HAP-1 (cell line): ENCODE data around the gene RFTN1.

Source experiments
- DNase-seq, 2 experiments: peaks; one replicate each; pipeline ENCODE4 v3.0.0-alpha.2; 2016 to 2020; ENCODE audit warnings: low spot score in 2 of 2
- H3K27me3 ChIP-seq: fragments of 250-450 bp; sonication (Bioruptor Pico); 2 replicates; pipeline ENCODE4 v1.5.1; 2020; ENCODE audit warnings: low read depth, mild to moderate bottlenecking, moderate library complexity
- H3K36me3 ChIP-seq: fragments of 250-450 bp; sonication (Bioruptor Pico); replicated peaks from 2 replicates; pipeline ENCODE4 v1.5.1; 2020; ENCODE audit warnings: mild to moderate bottlenecking
- H3K4me1 ChIP-seq: fragments of 250-450 bp; sonication (Bioruptor Pico); 2 replicates; pipeline ENCODE4 v1.5.1; 2020; ENCODE audit warnings: mild to moderate bottlenecking
- H3K4me3 ChIP-seq: fragments of 250-450 bp; sonication (Bioruptor Pico); 2 replicates; pipeline ENCODE4 v1.5.1; 2020; ENCODE audit warnings: mild to moderate bottlenecking, moderate library complexity
- H3K9me3 ChIP-seq: fragments of 250-450 bp; sonication (Bioruptor Pico); 2 replicates; pipeline ENCODE4 v1.5.1; 2020; ENCODE audit warnings: mild to moderate bottlenecking, moderate library complexity
- in situ Hi-C: fragments of 300-500 bp; cut with MboI; formaldehyde crosslinking; loops from 3 replicates; pipeline ENCODE4 v1.14.3; 2020; ENCODE audit warnings: low sequenced_read_pairs, inconsistent platforms, mixed read lengths

Gene RFTN1

DNA sequence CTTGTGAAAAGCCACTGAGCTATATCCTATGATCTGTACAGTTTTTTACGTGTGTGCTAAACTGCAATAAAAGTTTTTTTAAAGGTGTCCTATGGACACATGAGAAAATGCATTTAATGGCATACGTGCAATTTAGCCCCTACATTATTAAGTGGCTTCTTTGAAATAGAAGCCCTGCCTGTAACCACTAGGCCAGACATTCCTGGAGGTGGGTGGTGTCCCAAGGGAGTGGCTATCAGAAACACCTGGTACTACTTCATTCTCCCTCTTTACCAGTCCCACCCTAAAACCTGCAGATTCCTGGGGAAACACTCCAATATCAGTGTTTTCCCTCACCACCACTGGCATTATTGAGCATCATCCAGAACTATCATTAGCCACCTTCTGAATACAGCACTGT, 148.5 kb downstream of the RFTN1 start:
- Histone ChIP-seq H3K4me1 (no peaks in the 10 kb centered on the region), H3K27me3 (no peaks in the 10 kb centered on the region; the same call in 1 of the 2 replicates), H3K4me3 (no peak overlapping the region), H3K36me3 (no peaks in the 10 kb centered on the region), H3K9me3 (no peaks in the 10 kb centered on the region)
- in situ Hi-C loops, result no loop called here
- no peak for DNase-seq

DNA sequence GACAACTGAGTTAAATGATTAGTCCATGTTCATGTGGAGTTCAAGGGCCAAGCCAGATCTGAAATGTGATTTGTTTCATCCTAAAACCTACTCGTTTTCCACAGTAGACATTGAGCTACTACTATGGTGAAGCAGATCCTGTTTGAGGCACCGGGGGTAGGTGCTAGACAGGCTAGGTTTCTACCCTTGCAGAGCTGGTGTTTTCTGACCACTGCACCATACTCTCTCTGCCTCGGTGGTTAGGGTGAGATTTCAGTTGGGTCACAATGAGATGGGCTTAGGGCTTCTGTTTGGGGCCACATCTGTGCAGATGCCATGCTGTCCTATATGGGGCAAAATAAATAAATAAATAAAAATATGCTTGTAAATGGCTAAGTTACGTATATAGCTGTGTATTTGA, 149.2 kb downstream of the RFTN1 start:
- in situ Hi-C loops, result no loop called here
- H3K4me3 ChIP-seq, result no peak overlapping the region
- H3K9me3 ChIP-seq, result no peaks in the 10 kb centered on the region
- DNase-seq, result no peak
- H3K27me3 ChIP-seq, result no peaks in the 10 kb centered on the region
- no peaks in the 10 kb centered on the region for H3K36me3 ChIP-seq
- H3K4me1 ChIP-seq, result no peaks in the 10 kb centered on the region

- Histone ChIP-seq H3K4me1 (no peaks in the 10 kb centered on the region), H3K36me3 (no peaks in the 10 kb centered on the region), H3K27me3 (no peaks in the 10 kb centered on the region), H3K9me3 (no peaks in the 10 kb centered on the region), H3K4me3 (no peak overlapping the region)
- DNase-seq, result no peak
- in situ Hi-C loops, result no loop called here
These were observed 149.9 kb downstream of the RFTN1 start for GRCh38 chr3:16363636-16364035.

DNA sequence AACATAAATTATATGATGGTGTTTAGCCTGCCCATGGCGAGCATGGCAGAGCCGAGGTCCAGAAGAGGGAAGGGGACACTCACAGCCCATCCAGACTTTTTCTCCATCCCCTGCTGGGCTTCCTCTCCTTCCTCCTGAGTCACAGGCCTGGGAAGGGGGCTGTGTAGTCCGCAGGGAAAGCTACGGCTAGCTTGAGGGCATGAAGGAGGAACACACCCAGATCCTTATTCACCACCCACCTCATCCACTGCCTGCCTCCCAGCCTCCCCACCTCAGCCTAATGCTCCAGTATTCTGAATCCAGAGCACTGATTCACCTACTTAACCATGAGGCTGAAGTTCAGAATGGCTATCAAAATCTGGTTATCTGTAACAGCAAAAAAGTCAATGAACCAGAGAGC, 150.7 kb downstream of the RFTN1 start:
- Histone ChIP-seq H3K4me1 (no peaks in the 10 kb centered on the region), H3K4me3 (no peak overlapping the region), H3K27me3 (no peaks in the 10 kb centered on the region), H3K9me3 (no peaks in the 10 kb centered on the region), H3K36me3 (no peaks in the 10 kb centered on the region)
- no peak for DNase-seq
- in situ Hi-C loops, result no loop called here

DNA sequence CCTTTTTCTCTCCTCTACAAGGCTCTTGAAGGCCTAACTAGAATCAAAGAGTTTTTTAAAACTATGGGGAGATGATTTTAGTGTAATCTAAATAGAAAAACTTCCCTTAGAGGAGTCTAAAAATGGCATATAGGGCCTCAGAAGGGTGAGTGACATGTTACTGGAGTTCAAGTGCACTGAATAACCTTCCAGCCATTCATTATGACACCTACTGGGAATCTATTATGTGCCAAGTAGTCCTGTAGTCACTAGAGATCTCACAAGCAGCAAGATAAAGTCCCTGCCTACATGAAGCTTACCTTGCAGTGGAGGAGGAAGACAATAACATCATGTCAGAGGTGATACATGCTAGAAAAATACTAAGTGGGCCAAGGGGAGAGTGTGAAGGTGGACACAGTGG, 152.4 kb downstream of the RFTN1 start:
- Histone ChIP-seq H3K4me1 (no peaks in the 10 kb centered on the region), H3K36me3 (no peaks in the 10 kb centered on the region), H3K9me3 (no peaks in the 10 kb centered on the region), H3K4me3 (no peak overlapping the region), H3K27me3 (no peaks in the 10 kb centered on the region)
- DNase-seq, result no peak
- in situ Hi-C loops, result no loop called here

DNA sequence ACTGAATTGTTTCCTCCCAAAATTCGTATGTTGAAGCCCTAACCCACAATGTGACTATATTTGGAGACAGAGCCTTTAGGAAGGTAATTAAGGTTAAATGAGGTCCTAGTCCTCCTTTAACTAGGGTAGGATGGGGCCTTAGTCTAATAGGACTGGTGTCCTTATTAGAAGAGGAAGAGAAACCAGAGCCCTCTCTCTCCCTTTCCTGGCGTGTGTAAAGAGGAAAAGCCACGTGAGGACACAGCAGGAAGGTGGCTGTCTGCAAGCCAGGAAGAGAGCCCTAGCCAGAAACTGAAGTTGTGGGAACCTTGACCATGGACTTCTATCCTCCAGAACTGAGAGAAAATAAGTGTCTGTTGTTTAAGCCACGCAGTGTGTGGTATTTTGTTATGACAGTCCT, 154.2 kb downstream of the RFTN1 start:
- no peaks in the 10 kb centered on the region for H3K4me1 ChIP-seq
- no peaks in the 10 kb centered on the region for H3K27me3 ChIP-seq
- H3K36me3 ChIP-seq, result no peaks in the 10 kb centered on the region
- no peak overlapping the region for H3K4me3 ChIP-seq
- no peaks in the 10 kb centered on the region for H3K9me3 ChIP-seq
- DNase-seq, result no peak
- in situ Hi-C loops, result no loop called here

DNA sequence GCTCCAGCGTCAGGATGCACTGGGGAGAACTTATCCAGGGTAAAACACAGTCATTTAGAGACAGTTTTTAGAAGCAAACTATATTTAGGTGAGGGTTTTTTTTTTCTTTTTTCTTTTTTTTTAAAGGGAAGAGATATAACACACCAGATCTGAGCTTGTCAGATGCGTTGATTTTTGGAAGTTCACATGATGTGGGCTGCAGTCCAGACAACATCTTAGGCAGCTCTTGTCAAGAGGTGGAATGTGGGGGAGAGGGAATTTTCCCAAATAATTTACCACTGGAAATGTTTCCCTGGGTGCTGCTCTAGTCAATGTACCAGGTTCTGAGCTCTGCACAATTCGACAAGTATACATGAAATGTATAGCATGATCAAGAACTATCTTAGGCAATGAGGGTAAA, 155.2 kb downstream of the RFTN1 start:
- no peaks in the 10 kb centered on the region for H3K27me3 ChIP-seq
- H3K36me3 ChIP-seq, result no peaks in the 10 kb centered on the region
- H3K4me3 ChIP-seq, result no peak overlapping the region
- no peak for DNase-seq
- no peaks in the 10 kb centered on the region for H3K4me1 ChIP-seq
- H3K9me3 ChIP-seq, result no peaks in the 10 kb centered on the region
- in situ Hi-C loops, result no loop called here

DNA sequence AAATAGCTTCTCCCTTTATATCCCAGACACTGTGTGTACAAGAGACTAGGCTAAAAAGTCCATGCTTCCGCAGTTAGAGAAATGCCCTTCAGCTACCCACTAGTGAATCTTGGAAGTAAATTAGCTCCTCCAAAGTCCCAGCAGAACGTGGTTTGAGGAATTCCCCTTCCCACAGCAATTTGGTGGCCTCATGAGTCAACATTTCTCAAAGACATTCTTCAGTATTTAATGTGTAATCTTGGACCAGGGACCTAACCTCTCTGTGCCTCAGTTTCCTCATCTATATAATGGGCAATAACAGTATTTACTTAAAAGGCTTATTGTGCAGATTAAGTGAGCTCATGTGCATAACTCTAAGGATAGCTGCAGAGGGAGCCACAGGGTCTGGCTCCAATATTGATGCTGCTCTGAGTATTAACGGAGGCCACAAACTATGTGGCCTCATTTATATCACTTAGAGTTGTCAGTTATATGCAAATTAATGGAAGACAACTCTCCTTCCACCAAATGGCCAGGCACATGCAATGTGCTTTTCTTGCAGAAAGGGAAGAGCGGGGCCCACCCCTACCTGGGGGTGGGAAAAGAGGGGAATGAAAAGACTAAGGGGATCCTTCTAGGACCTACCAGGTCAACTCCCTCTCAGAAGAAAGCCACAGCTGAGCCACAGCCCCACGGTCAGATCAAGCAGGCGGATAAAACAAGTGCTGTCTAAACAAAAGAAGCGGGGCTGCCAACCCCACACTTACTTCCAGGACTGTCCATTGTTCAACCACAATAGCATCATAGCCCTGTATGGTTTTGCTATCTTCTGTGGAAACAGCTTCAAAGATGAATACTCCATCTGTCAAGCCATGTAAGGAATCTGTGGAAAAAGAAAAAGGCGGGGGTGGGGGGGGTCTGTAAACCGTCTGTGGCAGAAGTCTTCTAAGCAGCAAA, 156.0 kb downstream of the RFTN1 start:
- Histone ChIP-seq H3K9me3 (no peaks in the 10 kb centered on the region), H3K4me3 (no peak overlapping the region), H3K27me3 (no peaks in the 10 kb centered on the region), H3K36me3 (no peaks in the 10 kb centered on the region), H3K4me1 (no peaks in the 10 kb centered on the region)
- in situ Hi-C loops, result no loop called here
- peak in 1 of 2 experiments; percentile 27 for DNase-seq

- H3K4me3 ChIP-seq, result no peak overlapping the region
These were observed 157.7 kb downstream of the RFTN1 start for GRCh38 chr3:16355828-16356227.

DNA sequence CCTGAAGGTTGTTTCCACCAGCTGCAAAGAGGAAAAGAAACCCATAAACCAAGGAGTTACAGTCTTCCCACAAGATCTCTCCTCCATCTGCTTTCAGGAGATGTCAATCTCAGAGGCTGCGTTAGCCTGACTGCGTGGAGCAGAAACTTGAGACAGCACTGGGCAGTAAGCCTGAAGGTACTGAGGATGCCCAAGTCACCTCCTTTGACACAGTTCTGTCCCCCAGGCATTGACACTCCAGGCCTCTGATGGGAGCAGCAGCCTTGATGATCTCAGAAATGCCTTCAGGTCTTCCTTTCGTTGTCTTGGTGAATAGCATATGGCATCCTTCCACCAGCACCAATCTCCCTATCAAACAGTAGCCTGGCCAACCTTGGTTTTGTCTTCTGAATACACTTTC, 159.2 kb downstream of the RFTN1 start:
- Histone ChIP-seq H3K9me3 (no peaks in the 10 kb centered on the region), H3K36me3 (no peaks in the 10 kb centered on the region), H3K4me3 (no peak overlapping the region), H3K27me3 (no peaks in the 10 kb centered on the region), H3K4me1 (no peaks in the 10 kb centered on the region)
- DNase-seq, result no peak
- in situ Hi-C loops, result no loop called here

More at GRCh38 chr3:16355828-16356227, 157.7 kb downstream of the RFTN1 start:
- no peaks in the 10 kb centered on the region for H3K27me3 ChIP-seq
- H3K4me1 ChIP-seq, result no peaks in the 10 kb centered on the region
- no peaks in the 10 kb centered on the region for H3K9me3 ChIP-seq
- no peak for DNase-seq
- no peaks in the 10 kb centered on the region for H3K36me3 ChIP-seq
- in situ Hi-C loops, result no loop called here

GRCh38 chr3:16352428-16352827, 161.1 kb downstream of the RFTN1 start:
- DNase-seq, result no peak
- Histone ChIP-seq H3K4me3 (no peak overlapping the region), H3K27me3 (no peaks in the 10 kb centered on the region), H3K9me3 (no peaks in the 10 kb centered on the region), H3K36me3 (no peaks in the 10 kb centered on the region), H3K4me1 (no peaks in the 10 kb centered on the region)
- in situ Hi-C loops, result no loop called here

DNA sequence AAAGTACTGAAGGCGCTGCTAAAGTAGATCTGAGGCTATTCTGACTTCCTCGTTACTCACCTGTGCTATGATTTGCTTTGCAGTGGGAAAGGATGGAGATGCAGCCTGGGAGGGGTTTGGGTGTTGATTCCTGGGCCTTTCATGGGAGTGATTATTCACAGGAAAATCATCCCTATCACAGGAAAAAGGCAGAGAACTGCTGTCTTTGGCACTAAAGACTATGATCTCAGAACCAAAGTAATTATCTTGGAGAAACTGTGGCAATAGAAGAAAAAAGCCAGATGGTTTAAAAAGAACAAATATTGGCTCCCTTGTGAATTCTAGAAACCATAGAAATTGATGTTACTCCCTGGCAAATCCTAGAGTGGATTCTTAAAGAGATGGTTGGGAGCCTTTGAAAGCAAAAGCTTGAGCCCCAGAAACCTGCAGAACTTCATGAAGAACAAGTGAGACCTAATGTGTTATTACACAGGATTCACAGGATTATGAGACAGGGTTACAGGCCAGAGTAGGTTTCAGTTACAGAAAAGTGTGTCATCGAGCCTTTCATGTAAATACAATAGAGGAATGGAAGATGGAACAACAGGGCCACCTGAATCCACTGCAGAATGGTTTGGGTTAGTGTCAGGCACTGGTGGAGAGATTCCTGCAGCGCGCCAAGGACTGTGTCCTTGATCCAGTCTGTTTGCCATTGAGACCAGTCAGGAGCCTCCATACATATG, 162.7 kb downstream of the RFTN1 start:
- no peak for DNase-seq
- H3K27me3 ChIP-seq, result no peaks in the 10 kb centered on the region
- H3K4me3 ChIP-seq, result no peak overlapping the region
- in situ Hi-C loops, result no loop called here
- no peaks in the 10 kb centered on the region for H3K9me3 ChIP-seq
- no peaks in the 10 kb centered on the region for H3K36me3 ChIP-seq
- no peaks in the 10 kb centered on the region for H3K4me1 ChIP-seq

GRCh38 chr3:16349986-16350596, 163.4 kb downstream of the RFTN1 start:
- in situ Hi-C loops, result no loop called here
- no peak overlapping the region for H3K4me3 ChIP-seq
- H3K4me1 ChIP-seq, result no peaks in the 10 kb centered on the region
- no peaks in the 10 kb centered on the region for H3K27me3 ChIP-seq
- no peak for DNase-seq
- no peaks in the 10 kb centered on the region for H3K36me3 ChIP-seq
- H3K9me3 ChIP-seq, result no peaks in the 10 kb centered on the region

GRCh38 chr3:16347548-16347947, 166.0 kb downstream of the RFTN1 start:
- Histone ChIP-seq H3K4me1 (no peaks in the 10 kb centered on the region), H3K4me3 (no peak overlapping the region), H3K27me3 (no peaks in the 10 kb centered on the region), H3K36me3 (no peaks in the 10 kb centered on the region), H3K9me3 (no peaks in the 10 kb centered on the region)
- in situ Hi-C loops, result no loop called here
- no peak for DNase-seq
